ENCODE measurements around the gene RGPD5.
"Not testable (repeated sequence)": the region's sequence is repeated elsewhere in the genome, so short reads cannot be mapped to it uniquely, and the experiment has no call there.

DNA sequence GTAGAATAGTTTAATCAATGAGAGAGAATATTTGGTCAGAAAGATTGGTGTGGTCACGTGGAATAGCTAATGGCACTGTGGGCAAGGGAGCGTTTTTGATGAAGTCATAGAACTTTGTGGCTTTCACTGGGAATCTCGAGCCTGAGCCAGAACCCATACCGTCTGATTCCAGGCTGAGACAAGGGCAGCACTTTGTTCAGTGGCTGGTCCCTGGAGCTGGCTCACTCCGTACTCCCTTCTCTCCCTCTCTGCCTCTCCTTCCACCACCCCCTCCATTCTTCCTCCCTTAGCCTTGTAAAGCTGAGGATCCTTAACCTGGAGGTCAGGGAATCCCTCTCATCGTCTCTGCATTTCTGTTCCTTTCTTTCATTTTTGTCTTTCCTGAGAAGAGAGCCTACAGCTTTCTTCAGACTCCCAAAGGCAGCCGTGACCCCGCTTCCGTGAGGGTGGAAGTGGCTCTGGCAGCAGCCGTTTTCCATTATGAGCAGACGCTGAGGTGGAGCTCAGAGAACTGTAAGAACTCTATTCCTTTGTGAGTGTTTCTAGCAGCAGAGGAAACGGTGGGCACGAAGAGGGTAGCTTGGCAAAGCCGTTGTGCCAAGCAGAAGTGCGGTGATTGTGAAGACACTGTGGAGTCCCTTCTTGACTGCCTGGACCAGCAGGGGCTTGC is 12.8 kb upstream of the RGPD5 start:
- not testable (repeated sequence) for TF ChIP-seq MYC (IDR thresholded peaks at IDR 0.05; ENCODE audit: borderline replicate concordance, low read length); FOSB (CRISPR knock-in tag; IDR thresholded peaks at IDR 0.05); ESRRA (IDR thresholded peaks at IDR 0.05; ENCODE audit: borderline replicate concordance, low read length); RAD21 (conservative IDR thresholded peaks at IDR 0.05 in 1 of 2, IDR thresholded peaks at IDR 0.05 in 1 of 2); ZFP36 (IDR thresholded peaks at IDR 0.05; ENCODE audit: borderline replicate concordance, partially characterized antibody); JUN (IDR thresholded peaks at IDR 0.05); NFE2L2 (conservative IDR thresholded peaks at IDR 0.05; ENCODE audit: low read length)
- TF ChIP-seq, protein P1, sequence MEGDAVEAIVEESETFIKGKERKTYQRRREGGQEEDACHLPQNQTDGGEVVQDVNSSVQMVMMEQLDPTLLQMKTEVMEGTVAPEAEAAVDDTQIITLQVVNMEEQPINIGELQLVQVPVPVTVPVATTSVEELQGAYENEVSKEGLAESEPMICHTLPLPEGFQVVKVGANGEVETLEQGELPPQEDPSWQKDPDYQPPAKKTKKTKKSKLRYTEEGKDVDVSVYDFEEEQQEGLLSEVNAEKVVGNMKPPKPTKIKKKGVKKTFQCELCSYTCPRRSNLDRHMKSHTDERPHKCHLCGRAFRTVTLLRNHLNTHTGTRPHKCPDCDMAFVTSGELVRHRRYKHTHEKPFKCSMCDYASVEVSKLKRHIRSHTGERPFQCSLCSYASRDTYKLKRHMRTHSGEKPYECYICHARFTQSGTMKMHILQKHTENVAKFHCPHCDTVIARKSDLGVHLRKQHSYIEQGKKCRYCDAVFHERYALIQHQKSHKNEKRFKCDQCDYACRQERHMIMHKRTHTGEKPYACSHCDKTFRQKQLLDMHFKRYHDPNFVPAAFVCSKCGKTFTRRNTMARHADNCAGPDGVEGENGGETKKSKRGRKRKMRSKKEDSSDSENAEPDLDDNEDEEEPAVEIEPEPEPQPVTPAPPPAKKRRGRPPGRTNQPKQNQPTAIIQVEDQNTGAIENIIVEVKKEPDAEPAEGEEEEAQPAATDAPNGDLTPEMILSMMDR (IDR thresholded peaks at IDR 0.05): not testable (repeated sequence)
- TF ChIP-seq, protein P2, sequence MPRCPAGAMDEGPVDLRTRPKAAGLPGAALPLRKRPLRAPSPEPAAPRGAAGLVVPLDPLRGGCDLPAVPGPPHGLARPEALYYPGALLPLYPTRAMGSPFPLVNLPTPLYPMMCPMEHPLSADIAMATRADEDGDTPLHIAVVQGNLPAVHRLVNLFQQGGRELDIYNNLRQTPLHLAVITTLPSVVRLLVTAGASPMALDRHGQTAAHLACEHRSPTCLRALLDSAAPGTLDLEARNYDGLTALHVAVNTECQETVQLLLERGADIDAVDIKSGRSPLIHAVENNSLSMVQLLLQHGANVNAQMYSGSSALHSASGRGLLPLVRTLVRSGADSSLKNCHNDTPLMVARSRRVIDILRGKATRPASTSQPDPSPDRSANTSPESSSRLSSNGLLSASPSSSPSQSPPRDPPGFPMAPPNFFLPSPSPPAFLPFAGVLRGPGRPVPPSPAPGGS (IDR thresholded peaks at IDR 0.05): not testable (repeated sequence)
- TF ChIP-seq, protein P3, sequence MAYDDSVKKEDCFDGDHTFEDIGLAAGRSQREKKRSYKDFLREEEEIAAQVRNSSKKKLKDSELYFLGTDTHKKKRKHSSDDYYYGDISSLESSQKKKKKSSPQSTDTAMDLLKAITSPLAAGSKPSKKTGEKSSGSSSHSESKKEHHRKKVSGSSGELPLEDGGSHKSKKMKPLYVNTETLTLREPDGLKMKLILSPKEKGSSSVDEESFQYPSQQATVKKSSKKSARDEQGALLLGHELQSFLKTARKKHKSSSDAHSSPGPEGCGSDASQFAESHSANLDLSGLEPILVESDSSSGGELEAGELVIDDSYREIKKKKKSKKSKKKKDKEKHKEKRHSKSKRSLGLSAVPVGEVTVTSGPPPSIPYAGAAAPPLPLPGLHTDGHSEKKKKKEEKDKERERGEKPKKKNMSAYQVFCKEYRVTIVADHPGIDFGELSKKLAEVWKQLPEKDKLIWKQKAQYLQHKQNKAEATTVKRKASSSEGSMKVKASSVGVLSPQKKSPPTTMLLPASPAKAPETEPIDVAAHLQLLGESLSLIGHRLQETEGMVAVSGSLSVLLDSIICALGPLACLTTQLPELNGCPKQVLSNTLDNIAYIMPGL (CRISPR knock-in tag; IDR thresholded peaks at IDR 0.05; ENCODE audit: borderline replicate concordance): not testable (repeated sequence)
